Upper lobe of right lung (tissue), 1 donor: ENCODE results near the gene CDH23. TPM values are rescaled to one million over a fixed set of nuclear protein-coding genes. Genes with fewer than 3 reads are reported as not detected.
A peak's percentile ranks its signal among the peaks of the same experiment; 100 is the strongest.

Experiments
- ATAC-seq: fragments of 200-7000 bp; cut with Tn5 transposase; one replicate; pipeline ENCODE4 v1.9.1; 2020; ENCODE audit warnings: mild to moderate bottlenecking, moderate library complexity
- DNase-seq: peaks from one replicate; pipeline ENCODE4 v3.0.0-alpha.2; 2020
- H3K27ac ChIP-seq: fragments of 200-600 bp; one replicate; pipeline ENCODE4 v1.8.0; 2022
- H3K27me3 ChIP-seq: fragments of 200-600 bp; one replicate; pipeline ENCODE4 v1.8.0; 2022; ENCODE audit warnings: mild to moderate bottlenecking
- H3K36me3 ChIP-seq: fragments of 200-600 bp; one replicate; pipeline ENCODE4 v1.8.0; 2022
- H3K4me1 ChIP-seq: fragments of 200-600 bp; one replicate; pipeline ENCODE4 v1.8.0; 2022
- H3K4me3 ChIP-seq: fragments of 200-600 bp; one replicate; pipeline ENCODE4 v1.8.0; 2022; ENCODE audit warnings: mild to moderate bottlenecking
- H3K9me3 ChIP-seq: fragments of 200-600 bp; one replicate; pipeline ENCODE4 v1.8.0; 2022
- intact Hi-C: fragments of 100-400 bp; cut with DNase I; formaldehyde crosslinking; loops from one replicate; pipeline ENCODE4 v1.11.0; 2022
- total RNA-seq: library from RNA; stranded (reverse); fragmentation: NEBNext Ultra II Directional; extraction: Animal tissue kit (Norgen Biotek cat#: 25700); gene quantifications from one replicate; pipeline ENCODE4 v1.2.1, GENCODE V29; 2021
- TF ChIP-seq, protein P1 (sequence below): fragments of 200-600 bp; IDR thresholded peaks from one replicate; pipeline ENCODE4 v1.8.0; 2022; ENCODE audit warnings: antibody characterized with exemption
- donor health status: DM: no; HTN: yes; CAD: no; lungs with severe emphysema.

Gene CDH23
- total RNA-seq, 1 donor from 2014 or later = 10.9 TPM

- Histone ChIP-seq H3K27me3 (peaks cover 18% of the 10 kb centered on the region), H3K9me3 (no peaks in the 10 kb centered on the region), H3K36me3 (no peaks in the 10 kb centered on the region), H3K4me1 (peaks cover 10% of the 10 kb centered on the region), H3K27ac (no peak overlapping the region), H3K4me3 (no peak overlapping the region)
- no peak for ATAC-seq
- TF ChIP-seq, protein P1, sequence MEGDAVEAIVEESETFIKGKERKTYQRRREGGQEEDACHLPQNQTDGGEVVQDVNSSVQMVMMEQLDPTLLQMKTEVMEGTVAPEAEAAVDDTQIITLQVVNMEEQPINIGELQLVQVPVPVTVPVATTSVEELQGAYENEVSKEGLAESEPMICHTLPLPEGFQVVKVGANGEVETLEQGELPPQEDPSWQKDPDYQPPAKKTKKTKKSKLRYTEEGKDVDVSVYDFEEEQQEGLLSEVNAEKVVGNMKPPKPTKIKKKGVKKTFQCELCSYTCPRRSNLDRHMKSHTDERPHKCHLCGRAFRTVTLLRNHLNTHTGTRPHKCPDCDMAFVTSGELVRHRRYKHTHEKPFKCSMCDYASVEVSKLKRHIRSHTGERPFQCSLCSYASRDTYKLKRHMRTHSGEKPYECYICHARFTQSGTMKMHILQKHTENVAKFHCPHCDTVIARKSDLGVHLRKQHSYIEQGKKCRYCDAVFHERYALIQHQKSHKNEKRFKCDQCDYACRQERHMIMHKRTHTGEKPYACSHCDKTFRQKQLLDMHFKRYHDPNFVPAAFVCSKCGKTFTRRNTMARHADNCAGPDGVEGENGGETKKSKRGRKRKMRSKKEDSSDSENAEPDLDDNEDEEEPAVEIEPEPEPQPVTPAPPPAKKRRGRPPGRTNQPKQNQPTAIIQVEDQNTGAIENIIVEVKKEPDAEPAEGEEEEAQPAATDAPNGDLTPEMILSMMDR = no peak
- intact Hi-C loops = loop anchor here (10.0 kb wide), 1 partner anchor 312 kb away; no protein-coding TSS in a partner anchor
- DNase-seq = peak; percentile 51
These were observed 3.6 kb upstream of the CDH23 start for GRCh38 chr10:71392791-71393781.

- Histone ChIP-seq H3K36me3 (no peaks in the 10 kb centered on the region), H3K27me3 (peaks cover 24% of the 10 kb centered on the region), H3K9me3 (no peaks in the 10 kb centered on the region), H3K27ac (no peak overlapping the region), H3K4me3 (no peak overlapping the region), H3K4me1 (peaks cover 10% of the 10 kb centered on the region)
- ATAC-seq (no peak), DNase-seq (peak; percentile 37)
- TF ChIP-seq, protein P1 = no peak
- intact Hi-C loops = loop anchor here (10.0 kb wide), 1 partner anchor 311 kb away; no protein-coding TSS in a partner anchor
These were observed 2.8 kb upstream of the CDH23 start for GRCh38 chr10:71393841-71394475.

DNA sequence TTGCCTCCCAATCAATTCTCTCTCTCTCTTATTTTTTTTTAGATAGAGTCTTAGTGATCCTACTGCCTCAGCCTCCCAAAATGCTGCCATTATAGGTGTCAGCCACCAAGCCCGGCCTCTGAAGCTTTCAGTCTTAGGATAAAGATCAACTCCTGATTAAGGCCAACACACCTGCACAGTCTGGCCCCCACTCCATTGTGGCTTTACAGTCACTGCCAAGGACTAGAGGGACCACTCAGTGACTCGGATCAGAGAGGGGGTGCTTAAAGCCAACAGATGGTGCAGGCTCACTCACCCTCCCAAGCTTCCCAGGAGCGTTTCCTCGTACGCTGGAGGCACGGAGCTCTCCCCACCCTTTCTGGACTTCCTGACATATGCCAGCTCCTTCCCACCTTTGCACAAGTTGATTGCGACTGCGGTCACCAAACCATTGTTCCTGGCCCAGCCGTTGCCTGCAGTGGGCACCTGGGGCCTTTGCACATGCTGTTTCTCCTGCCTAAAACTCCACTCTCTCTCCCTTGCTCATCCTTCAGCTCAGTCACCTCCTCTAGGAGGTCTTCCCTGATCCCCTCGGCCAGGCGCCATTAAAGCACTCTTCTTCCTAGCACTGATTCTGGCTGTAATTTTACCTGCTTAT lies 1.7 kb upstream of the CDH23 start:
- peak; percentile 34 for DNase-seq
- no peak overlapping the region for H3K27ac ChIP-seq
- H3K4me3 ChIP-seq = no peak overlapping the region
- no peaks in the 10 kb centered on the region for H3K9me3 ChIP-seq
- H3K36me3 ChIP-seq = no peaks in the 10 kb centered on the region
- TF ChIP-seq, protein P1 = no peak
- peaks cover 35% of the 10 kb centered on the region for H3K27me3 ChIP-seq
- intact Hi-C loops = loop anchor here (10.0 kb wide), 1 partner anchor 310 kb away; no protein-coding TSS in a partner anchor
- ATAC-seq = no peak
- peaks cover 10% of the 10 kb centered on the region for H3K4me1 ChIP-seq

DNA sequence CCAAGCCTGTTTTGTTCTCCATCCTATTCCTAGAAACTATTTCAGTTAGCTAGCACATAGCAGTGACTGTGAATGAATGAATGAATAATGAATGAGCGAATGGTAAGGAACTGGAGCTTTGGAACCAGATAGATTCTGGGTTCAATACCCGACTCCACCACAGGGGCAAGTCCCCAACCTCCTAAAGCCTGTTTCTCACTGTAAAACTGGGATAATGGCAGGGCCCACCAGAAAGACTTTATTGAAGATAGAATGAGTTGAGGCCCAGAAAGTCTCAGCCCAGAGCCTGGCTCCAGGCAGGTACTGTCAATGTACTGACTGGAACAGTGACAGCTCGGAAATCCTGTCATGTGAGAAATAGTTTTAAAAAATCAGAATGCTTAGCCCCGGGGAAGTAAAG lies 1.1 kb upstream of the CDH23 start:
- H3K36me3 ChIP-seq = no peaks in the 10 kb centered on the region
- intact Hi-C loops = loop anchor here (10.0 kb wide), 1 partner anchor 309 kb away; no protein-coding TSS in a partner anchor
- no peak overlapping the region for H3K27ac ChIP-seq
- H3K9me3 ChIP-seq = no peaks in the 10 kb centered on the region
- ATAC-seq = no peak
- H3K4me1 ChIP-seq = peaks cover 10% of the 10 kb centered on the region
- no peak overlapping the region for H3K4me3 ChIP-seq
- H3K27me3 ChIP-seq = peaks cover 41% of the 10 kb centered on the region
- no peak for DNase-seq
- TF ChIP-seq, protein P1 = no peak

DNA sequence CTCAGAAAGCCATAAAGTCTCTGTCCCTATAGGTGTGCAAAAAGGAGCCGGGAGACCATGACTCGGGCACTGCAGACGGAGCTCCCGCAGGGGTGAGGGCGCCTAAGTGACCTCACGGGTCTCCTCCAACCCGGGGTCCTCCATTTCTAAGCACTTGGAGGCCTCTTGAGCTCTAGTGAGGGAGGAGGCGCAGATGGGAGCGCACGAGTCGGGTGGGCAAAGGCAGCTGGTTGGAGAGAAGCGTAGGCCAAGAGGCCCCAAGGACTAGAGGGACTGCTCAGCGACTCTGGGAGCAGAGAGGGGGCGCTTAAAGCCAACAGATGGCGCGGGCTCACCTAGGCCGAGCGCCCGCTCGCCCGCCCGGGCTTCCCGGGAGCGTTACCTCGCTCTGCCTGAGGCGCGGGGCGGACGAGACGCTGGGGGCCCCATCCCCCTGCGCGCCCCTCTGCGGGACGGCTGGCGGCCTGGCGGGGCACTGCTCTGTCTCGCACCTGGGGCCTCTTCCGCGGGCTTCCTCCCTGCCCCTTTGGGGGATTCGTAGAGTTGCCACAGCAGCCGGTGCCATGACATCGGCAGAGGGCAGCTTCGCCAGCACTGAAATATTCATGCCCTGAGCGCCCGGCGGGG lies 523 bp upstream of the CDH23 start:
- Histone ChIP-seq H3K4me1 (peaks cover 10% of the 10 kb centered on the region), H3K4me3 (peak overlapping the region; percentile 50), H3K36me3 (no peaks in the 10 kb centered on the region), H3K27ac (no peak overlapping the region), H3K9me3 (no peaks in the 10 kb centered on the region), H3K27me3 (peaks cover 42% of the 10 kb centered on the region)
- peak; percentile 68 for DNase-seq
- intact Hi-C loops = loop anchor here (10.0 kb wide), 1 partner anchor 309 kb away; no protein-coding TSS in a partner anchor
- peak; percentile 60 for ATAC-seq
- TF ChIP-seq, protein P1 = peak; percentile 47
